Stimulated activated CD4-positive, alpha-beta T cell treated with anti-CD3 and anti-CD28 coated beads, Interleukin-4, amount 100 ng/mL, for 24 hours (primary cell): ENCODE measurements around the gene PIF1.
"Not testable (repeated sequence)": the region's sequence is repeated elsewhere in the genome, so short reads cannot be mapped to it uniquely, and the experiment has no call there.

ENCODE experiments used
- DNase-seq: peaks from one replicate; pipeline ENCODE4 v3.0.0-alpha.2; 2020

The PIF1 gene

DNA sequence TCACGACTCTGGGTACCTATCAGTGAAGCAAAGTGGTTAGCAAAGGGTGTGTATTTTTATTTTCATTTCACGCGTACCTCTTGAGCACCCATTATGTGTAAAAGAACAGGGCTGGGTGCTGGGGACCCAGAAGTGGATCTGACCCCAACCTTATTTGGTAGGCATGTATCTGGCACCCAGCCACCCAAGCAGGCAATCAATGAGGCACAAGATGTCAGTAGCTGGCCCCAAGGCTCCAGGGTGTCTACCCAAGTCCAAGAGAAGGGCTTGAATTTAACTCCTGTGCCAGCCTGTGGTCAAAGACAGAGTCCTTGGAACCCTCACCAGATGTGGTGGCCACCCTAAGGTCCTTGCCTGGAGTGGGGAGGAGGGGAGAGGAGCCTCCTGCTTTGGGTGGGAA is 22.0 kb upstream of the PIF1 start:
- no peak for DNase-seq

DNA sequence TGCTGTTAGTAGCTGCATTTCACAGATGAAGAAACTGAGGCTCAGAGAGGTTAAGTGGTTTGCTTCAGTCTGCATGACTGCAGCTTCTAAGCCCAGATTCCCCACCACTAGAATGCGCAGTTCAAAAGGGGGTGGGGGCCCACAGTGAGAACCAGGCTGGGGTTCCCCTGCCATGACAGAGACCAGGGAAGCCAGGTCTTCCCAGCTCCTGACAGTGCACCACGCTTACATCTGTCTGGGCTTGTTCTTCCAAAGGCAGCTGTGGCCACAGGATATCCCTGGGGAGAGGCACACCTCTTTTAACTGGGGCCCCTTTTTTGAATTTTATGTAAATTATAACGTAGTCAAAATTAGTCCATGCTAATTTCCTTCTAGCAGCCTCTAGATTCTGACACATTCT is 21.6 kb upstream of the PIF1 start:
- no peak for DNase-seq

DNA sequence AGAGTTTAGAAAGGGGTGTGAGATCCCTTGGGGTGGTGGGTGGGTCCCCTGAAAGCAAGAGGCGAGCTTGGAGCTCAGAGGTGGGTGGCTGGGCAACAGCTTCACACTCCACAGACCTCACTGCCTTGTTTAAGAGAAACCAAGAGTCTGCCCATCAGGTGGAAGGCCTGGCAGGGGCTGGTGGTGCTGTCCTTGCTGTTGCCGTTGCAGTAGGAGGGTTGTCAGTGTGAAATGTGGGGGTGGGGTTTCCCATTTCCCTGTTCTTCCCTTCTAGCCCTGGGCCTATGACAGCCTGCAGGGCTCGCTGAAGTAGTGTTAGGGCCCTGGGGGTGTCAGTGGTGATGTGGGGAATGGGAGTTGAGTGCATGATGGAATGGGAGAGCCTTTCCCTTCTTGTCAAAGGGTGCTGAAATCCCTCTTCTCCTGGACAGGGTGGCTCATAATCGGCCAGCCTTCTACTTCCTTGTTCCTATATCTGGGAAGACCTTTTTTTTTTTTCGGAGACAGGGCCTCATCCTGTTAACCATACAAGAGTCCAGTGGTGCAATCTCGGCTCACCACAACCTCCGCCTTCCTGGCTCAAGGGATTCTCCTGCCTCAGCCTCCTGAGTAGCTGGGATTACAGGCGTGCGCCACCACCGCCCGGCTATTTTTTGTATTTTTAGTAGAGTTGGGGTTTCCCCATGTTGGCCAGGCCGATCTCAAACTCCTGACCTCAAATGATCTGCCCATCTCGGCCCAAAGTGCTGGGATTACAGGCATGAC is 20.6 kb upstream of the PIF1 start:
- no peak for DNase-seq

DNA sequence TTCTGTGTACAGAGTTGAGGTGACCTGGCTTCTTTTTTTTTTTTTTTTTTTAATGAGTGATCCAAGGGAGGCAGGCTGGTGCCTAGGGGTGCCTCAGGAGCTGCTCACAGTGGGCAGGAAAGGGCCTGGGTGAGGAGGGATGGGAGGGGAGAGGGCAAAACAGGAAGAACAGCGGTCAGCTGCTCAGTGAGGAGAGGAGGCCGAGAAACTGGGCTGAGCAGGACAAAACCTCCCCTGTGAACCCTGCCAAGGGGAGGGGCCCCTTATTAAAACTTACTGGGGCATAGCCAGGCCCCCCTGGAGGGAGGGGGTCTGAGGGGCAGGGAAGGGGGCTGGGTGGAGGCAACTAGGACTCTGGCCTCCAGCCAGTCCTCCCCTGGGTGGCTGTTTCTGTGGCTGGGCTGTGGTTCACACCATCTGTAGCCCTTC is 19.8 kb upstream of the PIF1 start:
- DNase-seq = no peak

DNA sequence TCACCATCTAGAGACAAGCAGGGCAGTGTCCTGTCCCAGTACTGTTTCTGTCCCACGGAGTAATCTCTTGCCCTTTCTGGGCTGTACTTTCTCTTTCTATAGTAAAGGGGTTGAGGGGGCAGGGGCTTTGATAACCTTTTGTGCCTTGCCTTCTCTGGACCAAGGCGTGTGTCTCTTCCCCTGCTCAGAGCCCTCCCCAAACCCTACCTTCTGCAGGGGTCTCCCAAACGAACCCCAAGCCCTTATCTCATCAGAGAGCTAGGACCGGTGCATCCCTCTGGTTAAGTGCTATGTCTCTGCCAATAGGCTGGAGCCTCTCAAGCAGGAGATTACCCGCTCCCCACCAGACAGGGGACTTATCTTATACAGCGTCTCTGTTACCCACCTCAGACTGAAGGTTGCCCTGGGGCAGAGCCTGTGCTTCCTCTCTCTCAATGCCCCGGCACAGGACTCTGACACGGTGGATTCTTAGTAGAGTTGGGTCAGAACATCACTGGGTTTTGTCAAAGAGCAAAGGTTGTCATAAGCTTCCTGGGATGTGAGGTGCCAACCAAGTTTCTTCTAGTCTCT is 19.2 kb upstream of the PIF1 start:
- no peak for DNase-seq

DNA sequence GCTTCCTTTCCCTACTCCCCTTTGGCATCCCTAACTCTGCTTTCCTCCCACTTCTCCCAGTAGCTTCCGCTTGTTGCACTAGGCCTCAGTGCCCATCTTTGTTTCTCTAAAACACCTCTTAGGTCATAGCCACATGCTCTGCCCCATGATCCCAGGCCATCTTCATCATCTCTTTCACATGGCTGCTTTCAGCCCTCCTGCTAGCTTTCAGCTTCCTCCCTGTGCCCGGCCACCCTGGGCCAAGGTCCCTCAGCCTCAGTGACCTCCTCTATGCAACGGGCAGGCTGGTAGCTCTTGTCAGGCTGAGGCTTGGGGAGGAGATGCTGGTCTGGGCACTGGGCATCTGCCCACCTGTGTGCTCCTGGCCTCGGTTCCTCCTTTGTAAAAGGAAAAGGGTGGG is 18.5 kb upstream of the PIF1 start:
- no peak for DNase-seq

DNA sequence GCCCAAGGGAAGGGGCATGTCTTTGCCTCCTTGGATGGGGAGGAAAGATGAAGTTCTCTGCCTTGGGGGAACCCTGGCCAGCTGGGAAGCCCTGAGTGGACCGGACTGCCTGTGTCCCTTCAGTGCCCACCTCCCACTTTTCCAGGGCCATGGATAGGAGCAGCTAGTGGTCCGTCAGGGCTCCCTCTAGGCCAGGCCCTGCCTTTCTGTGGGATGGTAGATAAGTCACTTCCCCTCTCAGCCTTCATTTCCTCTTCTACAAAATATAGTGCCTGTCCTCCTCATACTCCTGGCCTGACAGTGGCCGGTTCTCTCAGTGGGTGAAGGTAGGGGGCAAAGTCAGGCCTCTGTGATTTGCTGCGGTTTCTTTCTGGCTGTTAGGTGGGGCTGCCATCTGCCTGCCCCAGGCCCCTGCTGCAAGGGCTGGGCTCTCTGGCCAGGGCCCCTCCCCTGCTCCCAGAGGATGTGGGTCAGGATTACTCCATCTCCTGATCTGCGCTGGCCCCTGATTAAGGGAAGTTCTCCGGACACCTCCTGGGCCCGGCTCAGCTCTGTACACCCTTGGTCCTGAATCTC is 17.6 kb upstream of the PIF1 start:
- no peak for DNase-seq

DNA sequence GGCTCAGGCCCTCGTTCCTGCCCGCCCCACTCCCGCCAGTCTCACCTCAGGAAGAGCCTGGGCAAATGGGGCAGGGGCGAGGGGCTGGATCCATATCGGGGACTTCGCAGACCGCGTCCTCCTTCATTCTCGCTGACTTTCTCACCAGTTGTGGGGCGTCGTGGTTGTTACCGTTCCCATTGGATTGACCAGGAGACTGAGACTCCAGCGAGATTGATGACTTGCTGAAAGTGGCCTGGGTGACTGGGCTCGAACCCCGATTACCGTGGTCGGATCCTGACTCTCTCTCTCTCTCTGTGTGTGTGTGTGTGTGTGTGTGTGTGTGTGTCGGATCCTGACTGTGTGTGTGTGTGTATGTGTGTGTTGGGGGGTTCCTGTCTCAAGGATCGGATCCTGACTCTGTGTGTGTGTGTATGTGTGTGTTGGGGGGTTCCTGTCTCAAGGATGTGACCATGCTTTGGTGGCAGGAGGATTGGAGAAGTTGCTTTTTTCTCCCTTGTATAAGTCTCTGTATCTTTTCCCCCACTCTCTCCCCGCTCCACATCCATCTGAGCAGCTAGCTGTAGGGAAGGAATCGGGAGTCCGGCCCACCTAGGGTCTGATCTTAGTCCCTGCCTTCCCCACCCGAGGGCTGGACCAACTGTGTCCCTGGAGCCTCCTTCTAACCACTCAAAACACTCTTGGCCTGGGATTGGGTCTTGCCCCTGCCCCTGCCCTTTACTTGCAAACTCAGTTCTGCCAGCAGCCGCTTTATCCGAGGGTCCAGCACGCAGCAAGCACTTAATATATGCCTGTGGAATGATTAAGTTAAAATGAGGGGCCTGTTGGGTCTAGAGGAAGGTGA is 16.9 kb upstream of the PIF1 start:
- no peak for DNase-seq

DNA sequence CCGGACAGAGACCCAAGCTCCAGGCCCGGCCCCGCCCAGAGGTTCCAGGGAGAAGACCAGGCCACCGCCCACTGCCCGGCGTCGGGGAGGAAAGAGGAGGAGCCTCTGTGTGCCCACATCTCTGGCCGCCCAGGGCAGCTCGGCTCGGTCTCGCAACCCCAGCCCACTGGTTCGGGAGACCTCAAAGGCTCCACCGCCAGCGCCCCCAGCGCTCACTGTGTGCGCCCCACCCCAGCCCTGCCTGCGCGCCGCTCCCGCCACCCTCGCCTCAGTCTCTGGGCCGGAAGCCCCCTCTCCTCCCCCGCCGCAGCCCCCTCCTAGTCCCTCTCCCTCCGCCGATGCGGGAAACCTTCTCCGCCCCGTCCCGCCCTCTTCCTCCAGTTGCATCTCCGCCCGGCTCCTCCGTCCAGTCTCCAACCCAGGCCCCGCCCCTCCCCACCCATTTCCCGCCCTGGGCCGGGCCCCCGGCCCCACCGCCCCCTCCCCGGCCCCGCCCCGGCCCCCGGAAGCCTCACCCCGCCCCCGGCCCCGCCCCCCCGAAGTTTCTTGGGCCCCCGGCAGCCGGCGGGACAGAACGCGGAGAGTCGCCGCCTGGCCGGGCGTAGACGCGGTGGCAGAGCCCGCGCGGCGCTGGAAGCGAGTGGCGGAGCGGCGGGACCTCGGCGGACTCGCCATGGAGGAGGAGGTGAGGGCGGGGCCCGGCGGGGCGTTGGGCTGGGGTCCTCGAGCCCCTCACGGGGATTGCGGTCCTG is 16.1 kb upstream of the PIF1 start, which contains the start of gene PLEKHO2:
PLEKHO2 (plus strand) TSS at position 572 of the 752 bp plus-strand sequence; CDS start at position 674, 102 bp downstream.
- DNase-seq = peak; percentile 83

DNA sequence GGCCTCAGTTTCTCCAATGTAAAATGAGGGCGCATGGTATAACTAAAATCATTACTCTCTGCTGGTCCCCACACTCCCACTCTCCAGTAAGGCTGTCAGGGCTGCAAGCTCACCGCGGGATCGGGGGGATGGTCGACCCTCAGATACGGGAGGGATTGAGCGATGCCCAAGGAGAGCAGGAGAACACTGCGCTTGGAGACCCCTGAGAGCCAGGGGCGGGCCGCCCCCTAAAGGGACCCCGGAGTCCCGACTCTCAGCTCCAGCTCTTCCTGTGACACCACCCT is 15.6 kb upstream of the PIF1 start:
- DNase-seq = no peak

DNA sequence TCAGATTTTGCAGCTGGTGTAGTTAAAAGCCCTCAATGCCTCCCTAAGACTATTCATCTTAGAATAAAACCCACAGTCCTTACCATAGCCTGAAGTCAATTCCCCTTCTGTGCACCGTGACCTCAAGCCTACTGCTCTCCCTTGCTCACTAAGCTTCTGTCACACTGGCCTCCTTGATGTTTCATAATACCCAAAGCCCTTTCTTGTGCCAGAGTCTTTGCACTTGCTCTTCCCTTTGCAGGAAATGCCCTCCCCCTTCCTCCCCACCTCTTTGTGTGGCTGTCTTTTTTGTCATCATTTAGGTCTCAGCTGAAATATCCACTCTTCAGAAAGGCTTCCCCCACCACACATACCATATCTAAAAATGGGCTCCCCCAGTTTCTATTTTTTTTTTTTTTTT is 12.1 kb upstream of the PIF1 start:
- DNase-seq = no peak

DNA sequence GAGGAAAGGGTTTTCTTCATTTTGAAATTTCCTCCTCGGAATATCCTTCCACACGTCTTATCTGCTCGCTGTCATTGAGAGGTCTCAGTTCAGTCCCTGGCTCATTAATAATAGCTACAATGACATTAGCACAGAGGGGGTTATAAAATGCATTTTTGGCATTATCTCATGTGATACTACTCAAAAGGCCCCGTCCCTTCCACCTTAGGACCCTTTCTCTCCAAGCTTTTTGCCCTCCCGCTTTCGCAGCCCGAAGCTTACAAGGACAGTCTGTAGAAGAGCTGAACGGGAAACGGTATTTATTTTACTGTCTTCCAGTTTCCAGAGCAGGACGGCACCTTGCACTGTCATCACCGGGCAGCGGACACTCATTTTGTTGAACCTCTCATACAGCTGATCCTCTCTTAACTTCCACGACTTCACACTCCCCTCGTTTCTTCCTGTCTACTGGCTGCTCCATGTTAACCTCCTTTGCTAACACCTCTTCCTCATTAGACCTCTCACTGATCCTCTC is 10.6 kb upstream of the PIF1 start:
- DNase-seq = no peak

DNA sequence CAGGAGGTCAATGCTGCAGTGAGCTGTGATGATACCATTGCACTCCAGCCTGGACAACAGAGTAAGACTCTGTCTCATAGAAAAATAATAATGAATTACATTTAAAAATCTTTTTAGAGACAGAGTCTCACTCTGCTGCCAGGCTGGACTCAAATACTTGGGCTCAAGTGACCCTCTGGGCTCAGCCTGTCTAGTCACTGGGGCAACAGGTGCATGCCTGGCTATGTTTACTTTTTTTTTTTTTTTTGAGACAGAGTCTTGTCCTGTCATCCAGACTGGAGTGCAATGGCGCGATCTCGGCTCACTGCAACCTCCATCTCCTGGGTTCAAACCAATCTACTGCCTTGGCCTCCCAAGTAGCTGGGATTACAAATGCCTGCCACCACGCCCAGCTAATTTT is 8.2 kb upstream of the PIF1 start:
- no peak for DNase-seq

DNA sequence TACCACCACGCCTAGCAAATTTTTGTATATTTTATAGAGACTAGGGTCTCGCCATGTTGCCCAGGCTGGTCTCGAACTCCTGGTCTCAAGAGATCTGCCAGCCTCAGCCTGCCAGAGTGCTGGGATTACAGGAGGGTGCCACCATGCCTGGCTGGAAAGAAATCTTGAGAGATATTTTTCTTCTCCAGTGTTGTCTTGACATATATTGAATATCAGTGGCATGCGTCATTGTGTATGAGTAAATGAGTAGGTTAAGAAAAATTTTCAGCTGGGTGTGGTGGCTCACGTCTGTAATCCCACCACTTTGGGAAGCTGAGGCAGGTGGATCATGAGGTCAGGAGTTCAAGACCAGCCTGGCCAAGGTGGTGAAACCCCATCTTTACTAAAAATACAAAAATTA is 3.5 kb upstream of the PIF1 start:
- DNase-seq = no peak

DNA sequence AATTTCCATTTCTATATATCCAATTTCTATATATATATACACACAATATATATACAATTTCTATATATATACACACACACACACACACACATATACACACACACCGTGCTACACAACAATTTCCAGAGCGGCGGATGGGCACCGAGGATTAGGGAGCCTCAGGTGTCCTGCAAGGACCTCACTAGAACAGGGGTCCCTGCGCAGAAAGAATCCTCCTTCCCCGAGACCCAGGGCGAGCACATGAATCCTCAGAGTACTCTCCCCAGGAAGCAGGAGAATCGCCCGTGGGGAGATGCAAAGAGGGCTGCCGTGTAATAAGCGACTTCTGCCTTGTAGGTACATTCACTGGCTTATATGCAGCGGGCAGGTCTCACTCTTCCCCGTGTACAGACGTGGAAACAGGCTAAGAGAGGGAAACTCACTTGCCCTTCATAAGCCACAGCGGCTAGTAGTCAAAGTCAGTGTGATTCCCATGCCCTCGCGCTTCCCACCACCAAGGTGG is 467 bp downstream of the PIF1 start:
- DNase-seq = peak; percentile 15

DNA sequence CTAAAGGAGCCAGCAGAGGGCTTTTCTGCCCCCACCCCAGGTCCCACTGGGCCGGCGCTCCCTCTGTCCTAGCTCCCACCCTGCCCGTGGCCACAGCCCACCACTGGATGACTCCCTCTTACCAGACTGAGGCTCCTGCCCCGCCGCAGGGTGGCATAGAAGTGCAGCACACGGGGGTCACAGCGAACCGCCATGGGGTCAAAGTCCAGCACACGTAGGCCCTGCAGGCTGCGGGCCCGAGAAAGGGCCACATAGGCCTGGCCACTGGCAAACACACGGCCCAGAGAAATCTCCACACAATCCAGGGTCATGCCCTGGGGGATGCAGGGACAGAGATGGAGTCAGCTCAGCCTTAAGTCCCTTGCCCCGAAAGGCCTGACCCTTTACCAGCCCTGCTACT is 9.0 kb downstream of the PIF1 start:
- no peak for DNase-seq

DNA sequence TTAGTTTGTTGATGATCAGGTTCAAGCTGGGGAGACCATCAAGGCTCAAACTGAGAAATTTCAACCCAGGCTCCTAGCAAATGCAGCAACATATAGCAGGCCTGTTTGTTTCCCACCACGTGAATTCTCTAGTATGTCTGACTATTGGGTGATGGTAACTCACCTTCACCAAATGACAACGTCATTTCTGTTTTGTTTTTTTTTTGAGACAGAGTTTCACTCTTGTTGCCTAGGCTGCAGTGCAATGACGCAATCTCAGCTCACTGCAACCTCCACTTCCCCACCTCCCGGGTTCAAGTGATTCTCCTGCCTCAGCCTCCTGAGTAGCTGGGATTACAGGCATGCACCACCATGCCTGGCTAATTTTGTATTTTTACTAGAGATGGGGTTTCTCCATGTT is 10.5 kb downstream of the PIF1 start:
- DNase-seq = not testable (repeated sequence)

DNA sequence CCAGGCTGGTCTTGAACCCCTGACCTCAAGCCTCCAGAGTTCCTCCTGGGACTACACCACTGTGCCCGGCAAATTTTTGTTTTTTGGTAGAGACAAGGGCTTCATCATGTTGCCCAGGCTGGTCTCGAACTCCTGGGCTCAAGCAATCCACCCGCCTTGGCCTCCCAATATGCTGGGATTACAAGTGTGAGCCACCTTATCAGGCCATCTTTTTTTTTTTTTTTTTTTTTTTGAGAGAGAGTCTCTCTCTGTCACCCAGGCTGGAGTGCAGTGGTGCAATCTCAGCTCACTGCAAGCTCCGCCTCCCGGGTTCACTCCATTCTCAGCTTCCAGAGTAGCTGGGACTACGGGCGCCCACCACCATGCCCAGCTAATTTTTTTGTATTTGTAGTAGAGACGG is 11.2 kb downstream of the PIF1 start:
- DNase-seq = not testable (repeated sequence)

DNA sequence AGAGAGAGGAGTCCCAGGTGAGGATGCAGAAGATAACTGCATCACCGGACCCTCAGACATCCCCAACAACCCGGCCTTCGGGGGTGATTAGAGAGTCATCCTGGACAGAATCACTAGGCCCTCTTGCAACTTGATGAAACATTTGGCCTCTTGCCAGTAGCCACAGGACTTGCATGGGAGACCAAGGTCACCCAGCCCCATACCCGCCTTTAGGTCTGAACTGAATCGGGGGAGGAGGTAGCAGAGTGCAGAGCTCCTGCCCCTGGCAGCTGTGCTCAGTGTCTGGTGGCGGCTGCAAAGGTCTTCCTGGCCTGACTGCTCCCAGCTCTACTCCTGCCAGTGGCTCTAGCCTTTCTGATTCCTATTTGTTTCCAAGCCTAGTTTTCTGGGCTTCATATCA is 12.4 kb downstream of the PIF1 start:
- no peak for DNase-seq

DNA sequence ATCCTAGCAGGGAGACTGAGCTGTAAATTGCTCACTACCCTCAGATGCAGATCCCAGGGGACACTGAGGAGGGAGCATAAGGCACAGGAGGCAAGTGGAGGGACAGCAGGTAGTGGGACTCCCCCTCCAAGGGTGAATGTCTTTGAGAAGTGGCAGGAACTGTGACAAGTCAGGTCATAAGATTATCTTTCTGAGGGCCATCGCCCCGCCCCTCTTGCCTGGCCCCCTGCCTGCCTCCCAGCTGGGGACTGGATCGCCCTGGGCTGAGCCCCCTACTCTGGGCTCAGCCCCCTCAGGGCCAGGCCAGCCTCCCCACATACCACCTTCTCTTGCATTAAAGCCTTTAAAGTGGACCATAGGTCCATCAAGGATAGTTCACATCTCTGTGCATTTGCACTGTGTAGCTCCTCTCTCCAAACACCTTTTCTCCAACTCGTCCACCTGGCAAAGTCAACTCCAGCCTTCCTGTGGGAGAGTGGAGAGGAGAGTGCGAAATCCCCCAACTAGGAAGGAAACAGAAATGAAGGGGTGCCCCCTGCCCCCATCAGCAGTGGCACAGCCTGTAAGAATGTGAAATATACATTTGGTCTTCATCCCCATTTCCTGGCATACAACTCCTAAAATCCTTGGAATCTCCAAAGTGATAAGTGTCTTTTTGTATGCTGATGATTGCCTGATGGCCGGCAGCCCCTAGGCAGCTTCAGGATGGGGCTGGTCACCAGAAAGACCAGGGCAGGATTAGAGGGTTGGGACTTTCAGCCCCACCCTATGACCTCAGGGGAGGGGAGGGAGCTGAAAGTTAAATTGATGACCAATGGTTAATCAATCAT is 14.7 kb downstream of the PIF1 start:
- no peak for DNase-seq

DNA sequence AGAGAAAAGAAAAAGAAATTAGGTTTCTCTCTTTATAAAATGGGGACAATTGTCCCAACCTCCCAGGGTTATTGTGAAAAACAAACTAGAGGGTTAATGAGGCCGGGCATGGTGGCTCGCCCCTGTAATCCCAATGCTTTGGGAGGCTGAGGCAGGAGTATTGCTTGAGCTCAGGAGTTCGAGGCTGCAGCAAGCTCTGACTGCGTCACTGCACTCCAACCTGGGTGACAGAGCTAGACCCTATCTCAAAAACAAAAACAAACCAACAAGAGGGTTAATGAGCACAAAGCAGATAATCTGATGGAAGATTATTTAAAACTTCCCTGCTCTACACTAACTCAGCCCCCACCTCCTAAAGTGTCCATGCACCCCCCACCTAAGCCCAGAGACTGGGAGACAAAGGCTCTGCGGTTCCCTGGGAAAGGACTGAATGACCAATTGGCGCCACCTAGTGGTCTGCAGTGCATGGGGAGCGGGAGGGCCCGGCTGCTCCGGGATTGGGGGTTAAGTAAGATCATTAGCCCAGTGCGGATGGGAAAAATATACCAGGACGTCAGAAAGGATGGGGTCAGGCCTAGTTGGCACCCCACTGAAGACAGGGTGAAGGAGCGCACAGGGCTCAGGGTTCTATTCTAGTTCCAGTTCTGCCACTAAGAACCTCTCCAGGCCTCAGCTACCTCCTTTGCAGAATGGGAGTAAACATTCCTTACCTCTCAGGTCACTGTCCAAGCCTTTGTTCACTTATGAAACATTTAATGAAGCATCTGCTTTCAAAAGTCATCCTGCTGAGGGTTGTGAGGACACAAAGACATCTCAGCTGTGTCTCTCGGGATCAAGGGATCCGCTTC is 15.6 kb downstream of the PIF1 start:
- DNase-seq = peak; percentile 76
